Hepatocyte (in vitro differentiated cells): Measurements from ENCODE around the gene NEK10.

Experiments
- CTCF ChIP-seq: fragments of 200-600 bp; sonication (generic); IDR thresholded peaks from 2 replicates; pipeline ENCODE4 v1.5.1; 2016; ENCODE audit warnings: antibody characterized with exemption, mild to moderate bottlenecking; ENCODE audit not compliant: poor library complexity
- EZH2 ChIP-seq: fragments of 200-600 bp; sonication (generic); IDR thresholded peaks from 2 replicates; pipeline ENCODE4 v1.6.1; 2016; ENCODE audit warnings: antibody characterized with exemption, mild to moderate bottlenecking, borderline replicate concordance

GRCh38 chr3:27333843-27334242, 35.3 kb downstream of the NEK10 start:
- no peak for TF ChIP-seq CTCF
- TF ChIP-seq EZH2 = no peak
